ENCODE measurements around the gene WDR55. TPM values are rescaled to one million over a fixed set of nuclear protein-coding genes. Genes with fewer than 3 reads are reported as not detected.

Gene WDR55
- total RNA-seq, 1 experiment from 2014 or later = 37.9 TPM

- H2AFZ ChIP-seq = no peak overlapping the region
- peaks cover 13% of the 10 kb centered on the region for H3F3A ChIP-seq (ENCODE audit: insufficient read depth, low read depth)
- POLR2A ChIA-PET (ENCODE audit: unreplicated experiment) = interaction anchor here (0.6 kb wide), 1 partner anchor 856 kb away, joined by 3 read pairs; no protein-coding TSS in a partner anchor
- TF ChIP-seq CTCF (conservative IDR thresholded peaks at IDR 0.05) (no peak), EZH2 (IDR thresholded peaks at IDR 0.05; ENCODE audit: low read depth) (no peak)
- no peak overlapping the region for H3K4me3 ChIP-seq
- no peaks in the 10 kb centered on the region for H3K27me3 ChIP-seq (ENCODE audit: insufficient read depth, low read depth)
- BruUV-seq (replicated peaks) = no TSS peak
- H3K79me2 ChIP-seq (ENCODE audit: low read depth) = no peaks in the 10 kb centered on the region
- intact Hi-C loops (cut with micrococcal nuclease; ENCODE audit: unreplicated experiment) = no loop called here
- DNase-seq = no peak
- no peaks in the 10 kb centered on the region for H3K4me1 ChIP-seq (replicated peaks; ENCODE audit: insufficient read depth)
- CTCF ChIA-PET = no interaction called here
- peaks cover 21% of the 10 kb centered on the region for H3K9me3 ChIP-seq (ENCODE audit: insufficient read depth, low read depth)
- no peak overlapping the region for H3K27ac ChIP-seq
- H3K9me2 ChIP-seq (ENCODE audit: insufficient read depth) = no peaks in the 10 kb centered on the region
- no peaks in the 10 kb centered on the region for H3K36me3 ChIP-seq (ENCODE audit: low read depth)
- no peaks in the 10 kb centered on the region for H4K20me1 ChIP-seq (ENCODE audit: insufficient read depth)
- no peak overlapping the region for H3K4me2 ChIP-seq
Observed at GRCh38 chr5:140627972-140628371, 36.7 kb upstream of the WDR55 start.

- no peaks in the 10 kb centered on the region for H3K9me2 ChIP-seq (ENCODE audit: insufficient read depth)
- H3K4me3 ChIP-seq = no peak overlapping the region
- TF ChIP-seq CTCF (conservative IDR thresholded peaks at IDR 0.05) = no peak
- no peak for TF ChIP-seq EZH2 (IDR thresholded peaks at IDR 0.05; ENCODE audit: low read depth)
- POLR2A ChIA-PET (ENCODE audit: unreplicated experiment) = interaction anchor here (0.7 kb wide), 1 partner anchor 1697 kb away, joined by 3 read pairs; no protein-coding TSS in a partner anchor
- no peaks in the 10 kb centered on the region for H3K36me3 ChIP-seq (ENCODE audit: low read depth)
- H3K4me1 ChIP-seq (replicated peaks; ENCODE audit: insufficient read depth) = peaks cover 6% of the 10 kb centered on the region; the same call in 1 of the 2 replicates
- DNase-seq = no peak
- no TSS peak for BruUV-seq (replicated peaks)
- H3K27me3 ChIP-seq (ENCODE audit: insufficient read depth, low read depth) = no peaks in the 10 kb centered on the region
- H4K20me1 ChIP-seq (ENCODE audit: insufficient read depth) = no peaks in the 10 kb centered on the region
- H3K79me2 ChIP-seq (ENCODE audit: low read depth) = no peaks in the 10 kb centered on the region
- intact Hi-C loops (cut with micrococcal nuclease; ENCODE audit: unreplicated experiment) = no loop called here
- no peak overlapping the region for H3K4me2 ChIP-seq
- H3F3A ChIP-seq (ENCODE audit: insufficient read depth, low read depth) = peaks cover 13% of the 10 kb centered on the region
- CTCF ChIA-PET = no interaction called here
- no peak overlapping the region for H3K27ac ChIP-seq
- H3K9me3 ChIP-seq (ENCODE audit: insufficient read depth, low read depth) = peaks cover 21% of the 10 kb centered on the region
- H2AFZ ChIP-seq = no peak overlapping the region
Observed at GRCh38 chr5:140628711-140629110, 36.0 kb upstream of the WDR55 start.

GRCh38 chr5:140630292-140631035 is 34.2 kb upstream of the WDR55 start:
- H3K9me3 ChIP-seq (ENCODE audit: insufficient read depth, low read depth) = peaks cover 21% of the 10 kb centered on the region
- ChIA-PET POLR2A (ENCODE audit: unreplicated experiment) (interaction anchor here (0.6 kb wide), 1 partner anchor 17 kb away, joined by 3 read pairs; the partner anchor contains the start of genes IK and NDUFA2), CTCF (no interaction called here)
- no peak overlapping the region for H3K4me3 ChIP-seq
- peak in 1 of 2 experiments; percentile 61 for DNase-seq
- TF ChIP-seq CTCF (conservative IDR thresholded peaks at IDR 0.05) (no peak), EZH2 (IDR thresholded peaks at IDR 0.05; ENCODE audit: low read depth) (no peak)
- H3K79me2 ChIP-seq (ENCODE audit: low read depth) = no peaks in the 10 kb centered on the region
- intact Hi-C loops (cut with micrococcal nuclease; ENCODE audit: unreplicated experiment) = loop anchor here (5.0 kb wide), 1 partner anchor 388 kb away; no protein-coding TSS in a partner anchor
- H3K4me2 ChIP-seq = no peak overlapping the region
- H2AFZ ChIP-seq = no peak overlapping the region
- H3K27me3 ChIP-seq (ENCODE audit: insufficient read depth, low read depth) = no peaks in the 10 kb centered on the region
- no TSS peak for BruUV-seq (replicated peaks)
- H4K20me1 ChIP-seq (ENCODE audit: insufficient read depth) = no peaks in the 10 kb centered on the region
- no peaks in the 10 kb centered on the region for H3K9me2 ChIP-seq (ENCODE audit: insufficient read depth)
- H3K4me1 ChIP-seq (replicated peaks; ENCODE audit: insufficient read depth) = peaks cover 6% of the 10 kb centered on the region; the same call in 1 of the 2 replicates
- no peaks in the 10 kb centered on the region for H3K36me3 ChIP-seq (ENCODE audit: low read depth)
- H3K27ac ChIP-seq = peak overlapping the region; percentile 30
- peaks cover 19% of the 10 kb centered on the region for H3F3A ChIP-seq (ENCODE audit: insufficient read depth, low read depth)
